GM12878 (cell line): ENCODE measurements around the gene PPA1.

ENCODE experiments used
- CREB1 ChIP-seq: IDR thresholded peaks from 2 replicates; pipeline ENCODE4 v1.6.1; 2012; ENCODE audit warnings: low read depth, mild to moderate bottlenecking, inconsistent platforms
- CTCF ChIP-seq, 3 experiments: IDR thresholded peaks in 2 of 3; conservative IDR thresholded peaks in 1 of 3; 2 replicates each; pipeline ENCODE4 v1.5.1; 2011; ENCODE audit warnings: low read depth in 3 of 3, low read length in 3 of 3, mild to moderate bottlenecking in 3 of 3, control low read depth in 2 of 3, moderate library complexity in 2 of 3, inconsistent platforms in 1 of 3, mixed read lengths in 1 of 3; ENCODE audit not compliant: control insufficient read depth in 2 of 3, insufficient read depth in 1 of 3; ENCODE audit errors: extremely low read depth in 1 of 3
- HDGF ChIP-seq: fragments of 450-650 bp; IDR thresholded peaks from 2 replicates; pipeline ENCODE4 v1.6.1; 2016; ENCODE audit warnings: antibody characterized with exemption
- POLR2A ChIP-seq: IDR thresholded peaks from 2 replicates; pipeline ENCODE4 v1.6.1; 2011; ENCODE audit warnings: low read depth, mild to moderate bottlenecking, low read length
- STAT1 ChIP-seq: fragments of 450-650 bp; conservative IDR thresholded peaks from 2 replicates; pipeline ENCODE4 v1.6.1; 2014; ENCODE audit warnings: antibody characterized with exemption, mild to moderate bottlenecking
- TAF1 ChIP-seq: IDR thresholded peaks from 2 replicates; pipeline ENCODE4 v1.6.1; 2011; ENCODE audit warnings: mild to moderate bottlenecking, low read depth, low read length, borderline replicate concordance
- ZSCAN29 ChIP-seq: fragments of 450-650 bp; IDR thresholded peaks from 2 replicates; pipeline ENCODE4 v1.6.1; 2017; ENCODE audit warnings: mild to moderate bottlenecking, moderate library complexity
- TF ChIP-seq, protein P1 (sequence below): fragments of 450-650 bp; conservative IDR thresholded peaks from 2 replicates; pipeline ENCODE4 v1.6.1; 2017; ENCODE audit warnings: mild to moderate bottlenecking, moderate library complexity

DNA sequence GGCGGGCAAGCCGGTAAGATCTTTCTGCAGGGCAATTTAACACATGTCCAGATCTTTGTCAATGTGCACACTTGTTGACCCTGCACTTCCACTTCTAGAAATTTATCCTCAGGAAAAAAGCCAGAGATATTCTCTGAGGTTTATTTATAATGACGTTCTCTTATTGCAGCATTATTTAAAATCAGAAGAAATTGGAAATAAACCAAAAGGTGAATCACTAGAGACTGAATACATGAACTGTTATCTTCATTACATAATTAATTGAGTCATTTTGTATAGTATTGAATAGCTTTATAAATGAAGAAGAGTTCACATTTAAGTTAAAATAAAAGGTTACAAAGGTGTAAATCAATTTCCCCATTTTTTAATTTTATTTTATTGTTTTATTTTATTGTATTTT is 46.7 kb downstream of the PPA1 start:
- no peak for TF ChIP-seq TAF1
- TF ChIP-seq POLR2A, result no peak
- no peak for TF ChIP-seq CREB1
- TF ChIP-seq ZSCAN29, result no peak
- TF ChIP-seq STAT1, result no peak
- no peak for TF ChIP-seq HDGF
- TF ChIP-seq CTCF (IDR thresholded peaks at IDR 0.05 in 2 of 3, conservative IDR thresholded peaks at IDR 0.05 in 1 of 3; ENCODE audit: control insufficient read depth in 2 of 3, extremely low read depth in 1 of 3, insufficient read depth in 1 of 3, low read depth in 3 of 3, low read length in 3 of 3), result no peak
- TF ChIP-seq, protein P1, sequence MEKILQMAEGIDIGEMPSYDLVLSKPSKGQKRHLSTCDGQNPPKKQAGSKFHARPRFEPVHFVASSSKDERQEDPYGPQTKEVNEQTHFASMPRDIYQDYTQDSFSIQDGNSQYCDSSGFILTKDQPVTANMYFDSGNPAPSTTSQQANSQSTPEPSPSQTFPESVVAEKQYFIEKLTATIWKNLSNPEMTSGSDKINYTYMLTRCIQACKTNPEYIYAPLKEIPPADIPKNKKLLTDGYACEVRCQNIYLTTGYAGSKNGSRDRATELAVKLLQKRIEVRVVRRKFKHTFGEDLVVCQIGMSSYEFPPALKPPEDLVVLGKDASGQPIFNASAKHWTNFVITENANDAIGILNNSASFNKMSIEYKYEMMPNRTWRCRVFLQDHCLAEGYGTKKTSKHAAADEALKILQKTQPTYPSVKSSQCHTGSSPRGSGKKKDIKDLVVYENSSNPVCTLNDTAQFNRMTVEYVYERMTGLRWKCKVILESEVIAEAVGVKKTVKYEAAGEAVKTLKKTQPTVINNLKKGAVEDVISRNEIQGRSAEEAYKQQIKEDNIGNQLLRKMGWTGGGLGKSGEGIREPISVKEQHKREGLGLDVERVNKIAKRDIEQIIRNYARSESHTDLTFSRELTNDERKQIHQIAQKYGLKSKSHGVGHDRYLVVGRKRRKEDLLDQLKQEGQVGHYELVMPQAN, result no peak
